Activated T-helper 9 cell treated with anti-CD3 and anti-CD28 coated beads, Interleukin-2, amount 50 U/mL, for 16 hours (primary cell): ENCODE measurements around the gene NIPSNAP3A.

ENCODE experiments used
- DNase-seq: peaks from one replicate; pipeline ENCODE4 v3.0.0-alpha.2; 2020; ENCODE audit warnings: low read depth

Gene NIPSNAP3A

DNA sequence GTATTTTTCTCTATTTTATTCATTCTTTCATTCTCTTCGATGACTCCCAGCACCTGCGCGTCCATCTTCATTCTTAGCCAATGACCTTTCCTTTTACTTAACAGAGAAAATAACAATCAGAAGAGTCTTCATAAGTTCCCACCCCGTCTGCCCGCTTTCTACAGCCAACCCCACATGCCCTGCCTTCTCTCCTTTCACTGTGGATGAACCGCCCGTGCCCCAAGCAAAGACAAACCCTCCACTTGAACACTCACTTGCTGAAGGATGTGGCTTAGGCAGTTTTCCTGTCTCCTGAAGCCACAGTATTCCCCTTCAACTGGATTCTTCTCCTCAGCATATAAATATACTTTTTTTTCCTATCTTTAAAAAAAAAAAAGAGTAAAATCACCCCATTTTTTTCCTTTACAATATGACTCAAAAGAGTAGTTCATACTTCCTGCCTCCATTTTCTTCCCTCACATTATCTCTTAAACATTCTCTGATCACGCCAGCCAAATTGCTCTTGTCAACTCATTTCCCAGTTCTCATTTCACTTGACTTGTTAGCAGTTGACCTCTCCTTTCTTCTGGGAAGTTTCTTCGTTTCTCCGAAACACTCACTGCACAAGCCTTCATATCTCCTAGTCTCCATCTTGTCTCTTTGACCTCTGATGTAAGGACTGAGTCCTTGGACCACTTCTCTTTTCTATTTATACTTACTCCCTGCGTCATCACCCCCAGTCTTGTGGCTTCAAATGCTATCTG, 27.5 kb downstream of the NIPSNAP3A start:
- no peak for DNase-seq

- no peak for DNase-seq
Measured at GRCh38 chr9:104775574-104775936, 28.1 kb downstream of the NIPSNAP3A start.

- no peak for DNase-seq
Measured at GRCh38 chr9:104775976-104776375, 28.5 kb downstream of the NIPSNAP3A start.

GRCh38 chr9:104776797-104777196, 29.3 kb downstream of the NIPSNAP3A start:
- DNase-seq = no peak

DNA sequence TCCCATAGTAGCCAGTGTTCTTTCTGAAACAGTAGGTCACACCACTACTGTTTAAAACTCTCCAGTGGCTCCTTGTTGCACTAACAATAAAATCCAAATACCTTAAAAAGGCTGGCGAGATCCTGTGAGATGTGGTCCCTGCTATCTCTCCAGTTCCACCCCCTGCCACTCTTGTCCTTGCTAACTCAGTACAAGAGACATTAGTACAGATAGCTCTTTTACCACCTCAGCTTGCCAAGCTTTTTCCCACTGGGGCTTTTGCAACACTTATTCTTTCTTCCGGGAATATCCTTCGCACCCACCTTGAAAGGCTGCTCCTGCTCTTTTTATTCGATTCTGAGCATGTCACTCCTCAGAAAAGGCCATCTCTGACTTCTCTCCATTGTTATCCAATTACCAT, 31.3 kb downstream of the NIPSNAP3A start:
- no peak for DNase-seq

DNA sequence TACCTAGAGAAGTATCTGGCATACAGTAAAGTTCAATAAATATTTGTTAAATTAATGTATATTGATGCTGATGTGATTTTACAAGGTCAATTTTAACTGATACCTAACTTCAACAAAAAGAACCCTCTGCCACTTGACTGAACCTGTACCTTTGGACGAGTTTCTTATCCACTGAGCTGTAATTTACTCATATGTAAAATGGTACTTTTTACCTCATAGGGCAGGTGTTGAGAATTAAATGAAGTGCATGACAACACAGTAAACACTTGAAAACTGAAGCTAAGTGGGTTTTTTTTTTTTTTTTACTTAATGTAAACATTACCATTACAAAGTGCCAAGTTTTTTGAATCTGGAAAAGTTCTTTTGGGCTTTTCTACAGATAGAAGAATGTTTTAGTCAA, 31.9 kb downstream of the NIPSNAP3A start:
- DNase-seq = no peak

GRCh38 chr9:104779946-104780535, 32.6 kb downstream of the NIPSNAP3A start:
- no peak for DNase-seq

GRCh38 chr9:104780796-104781395, 33.4 kb downstream of the NIPSNAP3A start:
- no peak for DNase-seq

DNA sequence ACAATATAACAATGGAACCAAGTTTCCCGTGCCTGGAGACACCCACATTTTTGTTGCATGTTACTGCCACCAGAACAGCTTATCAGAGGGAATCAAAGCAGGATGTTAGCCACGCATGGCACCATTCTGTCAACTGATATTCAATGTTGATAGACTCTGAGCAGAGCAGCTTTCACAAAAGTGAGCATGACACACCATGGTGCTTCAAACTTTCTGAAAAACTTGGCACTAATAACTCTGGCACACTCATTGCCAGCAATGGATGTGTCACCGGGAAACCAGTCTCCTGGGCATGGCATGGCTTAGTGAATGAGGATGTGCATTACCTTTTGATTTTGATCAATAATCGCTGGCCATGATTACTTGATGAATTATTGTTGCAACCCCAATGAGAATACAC, 36.1 kb downstream of the NIPSNAP3A start:
- no peak for DNase-seq

DNA sequence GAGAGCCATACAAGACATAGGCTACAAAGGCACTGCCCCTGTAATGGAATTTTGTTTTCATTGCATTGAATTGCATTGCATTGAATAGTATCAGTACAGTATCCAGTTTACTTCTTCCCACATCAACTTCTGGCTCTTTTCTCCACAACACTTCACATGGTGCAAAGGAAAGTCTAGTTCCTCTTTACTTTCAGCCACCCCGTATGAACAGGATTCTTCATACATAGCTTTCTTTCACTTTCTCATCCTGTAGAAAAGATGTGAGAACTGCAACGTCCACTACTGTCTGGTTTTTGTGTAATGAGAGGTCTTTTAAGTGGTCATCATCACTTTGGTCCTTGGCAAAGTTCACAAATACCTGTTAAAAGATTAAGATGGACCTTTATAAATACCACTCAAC, 36.6 kb downstream of the NIPSNAP3A start:
- no peak for DNase-seq

GRCh38 chr9:104786293-104786692, 38.8 kb downstream of the NIPSNAP3A start:
- DNase-seq = no peak

DNA sequence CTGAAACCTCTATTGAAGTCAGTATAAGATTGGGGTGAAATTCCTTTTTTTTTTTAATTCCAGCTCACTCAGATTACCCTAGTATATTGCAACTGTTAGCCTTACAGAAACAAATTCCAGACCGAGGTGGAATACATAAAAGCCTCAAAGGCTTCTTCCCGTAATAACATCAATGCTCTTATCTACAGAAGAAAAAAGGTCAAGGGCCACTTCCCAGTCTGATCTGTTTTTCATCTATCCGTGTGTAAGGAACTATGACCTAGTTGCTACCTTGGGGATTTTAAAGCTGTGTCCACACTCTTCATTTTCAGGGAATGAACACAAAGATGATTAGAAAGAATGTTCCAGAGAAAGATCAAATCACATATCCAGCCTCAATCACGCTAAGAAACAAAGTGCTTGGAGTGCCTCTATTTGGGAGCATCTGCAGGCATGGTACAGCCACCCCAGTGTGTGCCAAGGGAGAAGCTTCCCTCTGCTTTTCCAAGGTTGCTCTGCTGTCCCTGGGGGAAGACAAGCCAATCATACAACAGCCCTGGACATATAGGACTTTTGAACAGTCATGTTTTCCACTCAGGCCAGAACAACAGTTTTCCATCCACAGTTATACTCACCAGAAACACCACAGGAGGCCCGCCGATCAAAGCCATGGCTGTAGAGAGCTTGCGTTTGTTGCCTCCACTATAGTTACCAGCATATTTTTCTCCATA, 40.0 kb downstream of the NIPSNAP3A start:
- no peak for DNase-seq

DNA sequence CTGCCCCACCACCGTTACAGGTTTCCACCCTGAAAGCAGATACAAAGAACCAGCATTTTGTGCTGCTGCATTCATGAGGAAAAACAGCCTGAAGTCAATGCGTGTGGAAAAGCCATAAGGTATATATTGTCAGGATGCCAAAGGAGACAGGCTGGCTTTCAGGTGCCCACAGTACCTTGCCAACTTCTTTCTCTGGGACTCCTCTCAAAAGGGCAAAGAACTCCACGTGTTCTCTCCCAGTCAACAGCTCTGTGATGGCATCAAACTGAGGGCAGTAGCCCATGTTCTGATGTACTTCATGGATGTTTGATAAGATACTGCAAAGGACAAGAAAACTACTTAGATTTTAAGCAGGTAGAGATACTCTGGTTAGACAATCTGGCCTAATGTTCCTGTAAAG, 40.8 kb downstream of the NIPSNAP3A start:
- DNase-seq = no peak

DNA sequence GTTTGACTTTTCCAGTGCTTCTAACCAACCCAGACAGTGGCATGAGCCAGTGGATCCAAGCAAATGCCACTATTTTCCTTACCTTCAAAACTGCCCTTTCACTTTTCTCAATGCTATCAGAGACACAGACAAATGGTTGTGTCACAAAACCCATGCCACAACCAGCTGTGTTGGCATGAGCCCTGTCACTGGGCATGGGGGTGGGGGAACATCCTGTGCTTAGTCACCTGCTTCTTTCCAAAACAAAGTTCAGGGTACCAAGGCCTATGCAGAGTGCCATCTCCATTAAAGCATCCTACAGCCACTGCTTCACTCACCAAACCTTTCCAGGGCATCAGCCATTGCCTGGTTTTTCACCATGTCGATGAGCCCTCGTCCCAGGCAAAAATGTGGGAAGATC, 46.6 kb downstream of the NIPSNAP3A start:
- no peak for DNase-seq

DNA sequence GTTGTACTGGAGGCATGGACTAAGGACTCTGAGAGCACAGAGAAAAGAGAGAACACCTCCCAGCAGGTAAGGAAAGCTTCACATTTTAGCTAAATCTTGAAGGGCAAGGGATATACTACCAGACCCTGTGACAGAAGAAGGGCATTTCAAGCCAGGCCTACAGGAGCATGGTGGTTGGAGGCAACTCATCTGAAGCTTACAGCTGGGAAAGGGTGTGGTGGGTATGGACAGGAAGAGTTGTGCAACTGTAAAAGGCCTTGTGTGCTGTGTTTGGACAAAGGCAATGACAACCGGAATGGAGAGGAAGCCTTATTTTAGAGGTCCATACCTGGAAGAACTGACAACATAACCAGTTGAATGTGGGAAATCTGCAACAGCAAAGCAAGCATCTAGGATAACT, 47.6 kb downstream of the NIPSNAP3A start:
- no peak for DNase-seq

GRCh38 chr9:104795857-104796256, 48.4 kb downstream of the NIPSNAP3A start:
- DNase-seq = no peak

DNA sequence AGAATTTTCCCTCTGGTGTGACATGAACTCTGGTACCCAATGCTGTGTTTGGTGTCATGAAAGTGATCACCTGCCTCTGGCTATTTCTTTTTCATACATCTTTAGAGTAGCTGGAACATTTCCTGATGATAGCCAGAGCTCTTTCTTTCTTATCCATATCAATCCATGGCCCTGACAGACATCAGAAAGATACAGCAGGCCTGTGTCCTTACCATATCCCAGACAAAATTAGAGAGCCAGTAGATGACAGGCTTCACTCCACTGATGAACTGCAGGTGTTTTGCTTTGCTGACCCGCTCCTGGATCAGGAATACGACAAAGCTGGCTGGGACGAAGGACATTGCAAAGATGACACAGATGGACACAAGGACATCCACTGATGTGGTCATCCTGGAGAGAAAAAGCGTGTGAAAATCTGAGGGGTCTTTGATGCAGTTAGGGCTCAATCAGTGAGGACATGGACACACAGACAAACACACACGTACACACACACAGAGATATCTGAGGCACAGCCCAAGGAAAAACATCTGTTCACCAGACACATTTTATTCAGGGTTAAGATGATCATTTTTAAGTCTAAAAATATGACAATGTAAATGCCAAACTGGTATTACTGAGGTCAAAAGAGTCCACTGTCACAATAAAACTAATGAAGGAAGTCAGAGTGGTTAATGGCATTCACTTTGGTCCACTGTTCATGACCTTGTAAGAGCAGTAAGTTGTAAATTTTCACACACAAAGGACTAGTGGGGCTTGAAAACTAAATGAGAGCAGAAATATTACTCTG, 50.9 kb downstream of the NIPSNAP3A start:
- DNase-seq = no peak

- no peak for DNase-seq
Measured at GRCh38 chr9:104800068-104800785, 52.7 kb downstream of the NIPSNAP3A start.

DNA sequence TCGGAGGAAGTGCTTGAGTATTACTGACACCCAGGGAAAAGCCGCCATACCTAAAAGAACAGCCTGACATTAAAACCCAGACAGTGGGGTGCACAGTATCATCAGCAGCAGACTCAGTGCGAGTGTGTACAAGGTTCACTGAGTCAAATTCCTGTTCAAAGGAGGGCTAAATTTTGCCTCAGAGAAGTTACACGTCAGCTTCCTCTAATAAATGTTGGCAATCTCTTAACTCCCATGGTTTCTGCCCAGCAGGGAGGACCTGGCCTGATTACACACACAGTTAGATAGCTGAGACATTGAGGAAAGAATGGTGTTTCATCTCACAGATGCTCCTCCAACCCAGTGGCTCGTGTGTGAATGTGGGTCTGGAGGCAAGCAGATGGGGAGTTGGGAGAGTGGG, 54.6 kb downstream of the NIPSNAP3A start:
- DNase-seq = no peak

DNA sequence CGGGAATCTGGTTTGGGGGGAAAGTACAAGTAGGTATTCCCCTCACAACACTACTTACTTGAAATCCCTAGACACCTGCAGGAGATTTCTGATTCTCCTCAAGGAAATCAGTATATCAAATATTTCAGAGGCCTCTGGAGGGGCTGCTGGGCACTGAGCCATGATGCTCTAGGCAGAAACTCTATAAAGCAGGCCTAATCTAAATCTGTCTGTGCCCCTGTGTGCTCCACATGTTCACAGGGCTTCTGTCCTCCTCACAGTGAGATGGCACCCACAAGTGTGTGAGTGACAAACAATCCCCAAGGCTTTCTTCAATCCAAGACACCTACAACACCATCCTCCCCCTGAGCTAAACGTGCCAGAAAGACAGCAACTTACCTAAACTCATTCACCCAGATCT, 55.4 kb downstream of the NIPSNAP3A start:
- DNase-seq = no peak

DNA sequence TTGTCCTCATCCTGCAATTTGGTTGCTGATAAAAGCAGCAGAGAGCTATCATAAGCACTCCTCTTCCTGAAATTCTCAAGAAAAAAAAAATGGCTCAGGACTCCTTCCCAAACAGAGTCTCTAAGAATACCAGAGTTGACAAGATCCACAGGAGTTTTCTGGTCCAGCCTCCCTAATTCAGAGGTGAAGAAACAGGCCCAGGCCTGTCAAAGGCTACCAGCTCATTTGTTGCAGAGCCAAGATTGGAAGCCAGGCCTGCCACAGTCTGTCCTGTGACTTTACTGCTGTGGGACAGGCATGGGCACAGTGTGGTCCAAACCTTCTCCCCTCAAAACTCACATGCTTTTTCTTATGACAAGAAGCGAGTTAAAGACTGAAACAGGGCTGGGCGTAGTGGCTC, 58.0 kb downstream of the NIPSNAP3A start:
- no peak for DNase-seq
